ENCODE results near the gene CBY3. TPM values are rescaled to one million over a fixed set of nuclear protein-coding genes. Genes with fewer than 3 reads are reported as not detected.
A peak's percentile ranks its signal among the peaks of the same experiment; 100 is the strongest.

The CBY3 gene
- not detected for total RNA-seq

DNA sequence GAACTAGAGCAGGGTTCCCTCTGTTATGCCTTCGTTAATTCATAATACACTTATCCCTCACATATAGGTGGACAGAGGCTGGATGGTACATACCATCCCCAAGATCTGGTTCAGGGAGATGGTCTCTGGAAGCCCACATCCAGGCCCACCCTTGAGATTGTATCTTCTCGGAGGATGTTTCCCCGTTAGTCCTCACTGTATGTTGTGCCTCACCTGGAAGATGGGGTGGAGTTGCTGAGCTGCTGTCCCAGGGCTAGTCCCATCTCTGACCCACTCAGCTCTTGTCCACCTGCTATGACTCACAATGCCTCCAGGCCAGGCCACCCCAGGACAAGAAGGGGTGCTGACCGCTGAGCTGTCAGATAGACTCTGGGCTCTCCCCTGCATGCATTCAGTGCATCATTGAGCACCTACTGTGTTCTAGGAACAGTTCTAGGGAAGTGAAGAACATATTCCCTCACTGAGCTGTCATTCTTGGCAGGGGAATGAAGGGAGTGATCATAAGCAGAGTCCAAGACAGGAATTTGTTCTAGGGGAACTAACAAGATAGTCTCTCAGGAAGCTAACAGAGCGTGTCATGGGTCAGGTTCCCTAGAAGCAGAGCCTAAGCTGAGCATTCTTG, at the start of gene CBY3:
Gene CBY3, minus strand, starts transcription at position 255 of the 622 bp plus-strand sequence. Its CDS starts 116 bp downstream, at position 139.
- peaks cover 0 to 9% of the 10 kb centered on the region in 2 donors for H3K4me1 ChIP-seq
- DNase-seq = no peak
- H3K4me3 ChIP-seq = no peak within 1 kb of the TSS
- TF ChIP-seq, protein P1, sequence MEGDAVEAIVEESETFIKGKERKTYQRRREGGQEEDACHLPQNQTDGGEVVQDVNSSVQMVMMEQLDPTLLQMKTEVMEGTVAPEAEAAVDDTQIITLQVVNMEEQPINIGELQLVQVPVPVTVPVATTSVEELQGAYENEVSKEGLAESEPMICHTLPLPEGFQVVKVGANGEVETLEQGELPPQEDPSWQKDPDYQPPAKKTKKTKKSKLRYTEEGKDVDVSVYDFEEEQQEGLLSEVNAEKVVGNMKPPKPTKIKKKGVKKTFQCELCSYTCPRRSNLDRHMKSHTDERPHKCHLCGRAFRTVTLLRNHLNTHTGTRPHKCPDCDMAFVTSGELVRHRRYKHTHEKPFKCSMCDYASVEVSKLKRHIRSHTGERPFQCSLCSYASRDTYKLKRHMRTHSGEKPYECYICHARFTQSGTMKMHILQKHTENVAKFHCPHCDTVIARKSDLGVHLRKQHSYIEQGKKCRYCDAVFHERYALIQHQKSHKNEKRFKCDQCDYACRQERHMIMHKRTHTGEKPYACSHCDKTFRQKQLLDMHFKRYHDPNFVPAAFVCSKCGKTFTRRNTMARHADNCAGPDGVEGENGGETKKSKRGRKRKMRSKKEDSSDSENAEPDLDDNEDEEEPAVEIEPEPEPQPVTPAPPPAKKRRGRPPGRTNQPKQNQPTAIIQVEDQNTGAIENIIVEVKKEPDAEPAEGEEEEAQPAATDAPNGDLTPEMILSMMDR (IDR thresholded peaks at IDR 0.05) = no peak
- no peak for TF ChIP-seq POLR2A (IDR thresholded peaks at IDR 0.05)
- H3K27ac ChIP-seq = no peak within 1 kb of the TSS
- no peaks in the 10 kb centered on the region for H3K36me3 ChIP-seq
- H3K9me3 ChIP-seq = no peaks in the 10 kb centered on the region
- intact Hi-C loops (cut with DNase I; ENCODE audit: low total_unique reads) = no loop called here
- H3K27me3 ChIP-seq = no peaks in the 10 kb centered on the region

DNA sequence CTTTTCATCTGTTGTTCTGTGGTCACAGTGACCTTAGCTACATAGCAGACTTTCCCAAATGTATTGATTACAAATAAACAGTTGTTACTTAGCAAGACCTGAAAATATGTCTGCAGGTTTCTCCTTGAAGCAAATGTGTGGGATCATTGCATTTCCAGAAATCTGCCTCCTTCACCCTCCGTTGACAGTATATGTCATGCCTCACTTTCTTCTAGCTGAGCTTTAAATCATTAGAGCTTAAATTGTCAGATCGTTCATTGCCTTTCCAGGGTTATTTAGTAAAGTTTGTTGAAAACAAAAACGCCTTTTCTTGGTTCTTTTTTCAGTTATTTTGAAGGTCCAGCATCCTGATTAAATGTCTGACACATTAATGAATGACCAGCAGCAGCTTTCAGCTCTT, 49.5 kb upstream of the CBY3 start:
- no peaks in the 10 kb centered on the region for H3K27me3 ChIP-seq
- no peaks in the 10 kb centered on the region for H3K9me3 ChIP-seq
- H3K27ac ChIP-seq = no peak overlapping the region
- DNase-seq = no peak
- TF ChIP-seq POLR2A (IDR thresholded peaks at IDR 0.05) = no peak
- TF ChIP-seq, protein P1 (IDR thresholded peaks at IDR 0.05) = no peak
- intact Hi-C loops (cut with DNase I; ENCODE audit: low total_unique reads) = no loop called here
- no peaks in the 10 kb centered on the region for H3K36me3 ChIP-seq
- no peak overlapping the region for H3K4me3 ChIP-seq
- H3K4me1 ChIP-seq = peaks cover 3 to 16% of the 10 kb centered on the region in 2 donors

DNA sequence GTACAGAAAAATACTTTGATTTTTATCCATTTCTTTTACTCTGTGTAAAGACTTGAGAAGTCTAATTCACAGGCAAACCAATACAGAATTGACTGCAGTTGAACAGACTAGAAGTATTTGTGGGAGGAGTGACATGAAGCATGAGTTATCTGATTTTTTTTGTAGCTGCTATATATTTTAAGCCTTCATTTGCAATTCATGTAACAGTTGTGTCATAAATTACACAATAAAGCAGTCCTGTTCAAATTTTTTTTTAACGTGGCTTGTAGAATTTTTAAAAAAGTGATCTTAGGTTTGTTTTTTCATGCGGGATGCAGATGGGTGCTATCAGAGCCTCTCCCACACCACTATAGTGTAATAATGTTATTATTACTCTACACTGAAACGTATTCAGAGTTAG, 48.9 kb upstream of the CBY3 start:
- no peak for TF ChIP-seq POLR2A (IDR thresholded peaks at IDR 0.05)
- TF ChIP-seq, protein P1 (IDR thresholded peaks at IDR 0.05) = no peak
- Histone ChIP-seq H3K4me1 (peaks cover 3 to 14% of the 10 kb centered on the region in 2 donors), H3K9me3 (no peaks in the 10 kb centered on the region), H3K4me3 (no peak overlapping the region), H3K36me3 (no peaks in the 10 kb centered on the region), H3K27ac (peak overlapping the region in 1 of 2 donors; percentile 9), H3K27me3 (no peaks in the 10 kb centered on the region)
- intact Hi-C loops (cut with DNase I; ENCODE audit: low total_unique reads) = no loop called here
- DNase-seq = no peak

DNA sequence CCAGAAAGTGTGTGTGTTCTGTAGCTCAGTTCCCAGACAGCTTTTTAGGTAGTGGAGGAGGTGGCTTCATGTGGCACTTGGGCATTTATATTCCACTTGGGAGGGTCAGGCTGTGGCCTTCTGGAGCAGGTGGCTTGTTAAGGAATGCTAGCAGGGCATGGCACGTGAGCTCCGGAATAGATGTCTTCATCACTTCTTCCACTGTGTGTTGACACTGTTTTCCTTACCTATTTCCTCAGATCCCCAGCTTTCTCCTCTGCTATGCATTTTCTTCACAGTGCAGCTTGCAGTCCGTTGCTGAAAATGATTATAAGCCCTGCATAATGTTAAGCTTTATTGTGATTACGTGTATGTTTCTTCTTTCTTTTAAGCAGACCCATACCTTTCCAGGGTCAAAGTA, 48.5 kb upstream of the CBY3 start:
- H3K4me3 ChIP-seq = no peak overlapping the region
- TF ChIP-seq, protein P1 (IDR thresholded peaks at IDR 0.05) = no peak
- TF ChIP-seq POLR2A (IDR thresholded peaks at IDR 0.05) = no peak
- no peaks in the 10 kb centered on the region for H3K9me3 ChIP-seq
- intact Hi-C loops (cut with DNase I; ENCODE audit: low total_unique reads) = no loop called here
- DNase-seq = no peak
- no peaks in the 10 kb centered on the region for H3K36me3 ChIP-seq
- no peaks in the 10 kb centered on the region for H3K27me3 ChIP-seq
- H3K4me1 ChIP-seq = peaks cover 3 to 9% of the 10 kb centered on the region in 2 donors
- H3K27ac ChIP-seq = peak overlapping the region in 1 of 2 donors; percentile 9

DNA sequence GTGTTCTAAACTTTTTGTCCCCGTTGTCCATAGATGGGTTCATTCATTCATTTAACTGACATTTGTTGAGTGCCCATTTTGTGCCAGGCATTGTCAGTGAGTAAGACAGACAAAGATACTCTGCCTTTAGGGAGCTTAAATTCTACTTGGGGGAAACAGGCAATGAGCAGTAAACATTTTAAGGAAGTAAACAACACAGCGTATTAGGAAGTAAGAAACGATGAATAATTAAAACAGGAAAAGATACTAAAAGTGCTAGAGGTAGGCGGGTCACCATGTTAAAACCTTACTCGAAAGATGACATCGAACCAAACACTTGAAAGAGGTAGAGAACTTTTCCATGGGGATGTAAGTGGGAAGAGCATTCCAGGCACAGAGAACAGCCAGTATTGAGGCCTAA, 46.3 kb upstream of the CBY3 start:
- Histone ChIP-seq H3K27ac (no peak overlapping the region), H3K4me1 (peaks cover 0 to 5% of the 10 kb centered on the region in 2 donors), H3K27me3 (no peaks in the 10 kb centered on the region), H3K36me3 (no peaks in the 10 kb centered on the region), H3K9me3 (no peaks in the 10 kb centered on the region), H3K4me3 (no peak overlapping the region)
- DNase-seq = no peak
- intact Hi-C loops (cut with DNase I; ENCODE audit: low total_unique reads) = no loop called here
- TF ChIP-seq, protein P1 (IDR thresholded peaks at IDR 0.05) = no peak
- TF ChIP-seq POLR2A (IDR thresholded peaks at IDR 0.05) = no peak

Data from uterus (tissue), 4 donors.